Stimulated activated CD4-positive, alpha-beta T cell treated with anti-CD3 and anti-CD28 coated beads, Interleukin-15, amount 100 ng/mL, for 1 hour (primary cell): ENCODE results near the gene TENM3.
"Not testable (repeated sequence)": the region's sequence is repeated elsewhere in the genome, so short reads cannot be mapped to it uniquely, and the experiment has no call there.

ENCODE experiments used
- DNase-seq, 2 donors: peaks; one replicate each; pipeline ENCODE4 v3.0.0-alpha.2; 2020; ENCODE audit warnings: low read depth in 1 of 2, low spot score in 1 of 2

Gene TENM3

GRCh38 chr4:182243204-182243603 is at the start of gene TENM3:
TSS of gene TENM3 (plus strand) at chr4:182243402. CDS start at chr4:182324021, 80,619 bp downstream.
- DNase-seq, result not testable (repeated sequence)

- DNase-seq, result no peak
These were observed 48.9 kb upstream of the TENM3 start for GRCh38 chr4:182194091-182194824.

- no peak for DNase-seq
These were observed 45.6 kb upstream of the TENM3 start for GRCh38 chr4:182197611-182198010.

GRCh38 chr4:182201871-182202270 is 41.3 kb upstream of the TENM3 start:
- no peak for DNase-seq

- no peak for DNase-seq
These were observed 40.6 kb upstream of the TENM3 start for GRCh38 chr4:182202650-182203049.

GRCh38 chr4:182203872-182204411 is 39.3 kb upstream of the TENM3 start:
- no peak for DNase-seq

- no peak for DNase-seq
These were observed 37.9 kb upstream of the TENM3 start for GRCh38 chr4:182205306-182205705.

- no peak for DNase-seq
These were observed 36.9 kb upstream of the TENM3 start for GRCh38 chr4:182206266-182206665.

GRCh38 chr4:182206916-182207315 is 36.3 kb upstream of the TENM3 start:
- no peak for DNase-seq

GRCh38 chr4:182207830-182208396 is 35.3 kb upstream of the TENM3 start:
- no peak for DNase-seq

- DNase-seq, result no peak
These were observed 34.6 kb upstream of the TENM3 start for GRCh38 chr4:182208526-182209050.

GRCh38 chr4:182212211-182212761 is 30.9 kb upstream of the TENM3 start:
- no peak for DNase-seq

GRCh38 chr4:182213004-182213403 is 30.2 kb upstream of the TENM3 start:
- DNase-seq, result no peak

- no peak for DNase-seq
These were observed 28.1 kb upstream of the TENM3 start for GRCh38 chr4:182215148-182215547.

GRCh38 chr4:182216005-182216404 is 27.2 kb upstream of the TENM3 start:
- no peak for DNase-seq

GRCh38 chr4:182219411-182220056 is 23.7 kb upstream of the TENM3 start:
- no peak for DNase-seq

- DNase-seq, result no peak
These were observed 21.2 kb upstream of the TENM3 start for GRCh38 chr4:182221987-182222386.

GRCh38 chr4:182222766-182223165 is 20.4 kb upstream of the TENM3 start:
- DNase-seq, result no peak

GRCh38 chr4:182223708-182224107 is 19.5 kb upstream of the TENM3 start:
- no peak for DNase-seq

- DNase-seq, result no peak
These were observed 18.9 kb upstream of the TENM3 start for GRCh38 chr4:182224192-182224850.

- DNase-seq, result no peak
These were observed 17.8 kb upstream of the TENM3 start for GRCh38 chr4:182225257-182225852.
